ENCODE data around the gene SH3PXD2A. TPM values are rescaled to one million over a fixed set of nuclear protein-coding genes. Genes with fewer than 3 reads are reported as not detected.

The SH3PXD2A gene
- total RNA-seq, 4 donors from 2014 or later, result 6.2 to 16.8 (median 11.4) TPM

DNA sequence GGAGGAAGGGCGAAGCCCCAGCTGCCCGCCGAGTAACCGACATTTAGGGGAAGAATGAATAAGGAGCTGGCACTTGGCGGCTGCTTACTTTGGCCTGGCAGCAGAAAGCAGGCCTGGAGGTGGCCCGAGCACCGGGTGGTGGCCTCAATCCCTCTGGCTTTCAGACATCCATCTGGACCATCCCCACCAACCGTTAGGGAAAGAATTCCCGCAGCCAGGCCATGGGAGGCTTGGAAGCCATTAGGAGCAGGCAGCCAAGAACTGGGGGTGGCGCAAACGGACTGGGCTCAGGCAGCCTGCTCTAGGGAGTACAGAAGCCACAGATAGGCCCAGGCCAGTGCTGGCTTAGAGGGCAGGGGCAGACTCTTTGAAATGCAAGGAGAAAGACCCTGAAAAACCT, 229.2 kb downstream of the SH3PXD2A start:
- intact Hi-C loops (cut with DNase I; ENCODE audit: low total_unique reads), result no loop called here

DNA sequence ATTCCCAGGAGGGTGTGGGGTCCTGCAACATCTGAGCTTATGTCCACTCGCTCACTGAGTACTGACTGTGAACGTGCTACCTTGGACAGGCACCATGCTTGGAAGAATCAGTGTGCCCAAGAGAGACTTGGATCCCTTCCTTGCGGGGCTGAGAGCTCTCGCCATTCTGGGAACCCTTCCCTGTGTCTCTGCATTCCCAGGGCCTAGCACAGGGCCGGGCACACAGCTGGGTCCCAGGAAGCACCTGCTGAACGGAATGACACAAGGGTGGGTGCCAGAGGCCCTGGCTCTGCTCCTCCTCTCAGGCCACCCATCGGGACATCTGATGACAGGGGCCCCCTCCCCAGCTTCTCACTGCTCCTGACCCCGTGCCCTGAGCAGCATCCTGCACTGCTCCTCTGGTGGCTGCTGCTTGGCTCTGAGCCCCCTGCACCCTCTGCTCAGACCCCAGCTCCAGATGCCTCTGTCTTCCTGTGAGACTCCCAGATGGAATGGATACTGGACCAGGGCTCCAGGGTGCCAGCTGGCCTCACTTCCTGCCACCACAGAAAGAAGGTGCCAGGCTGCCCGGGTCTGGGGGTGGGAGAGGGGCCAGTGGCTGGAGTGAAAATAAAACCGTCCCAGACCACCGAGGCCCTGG, 232.3 kb downstream of the SH3PXD2A start:
- no peaks in the 10 kb centered on the region for H3K9me3 ChIP-seq
- TF ChIP-seq POLR2A (IDR thresholded peaks at IDR 0.05), result no peak
- TF ChIP-seq, protein P1, sequence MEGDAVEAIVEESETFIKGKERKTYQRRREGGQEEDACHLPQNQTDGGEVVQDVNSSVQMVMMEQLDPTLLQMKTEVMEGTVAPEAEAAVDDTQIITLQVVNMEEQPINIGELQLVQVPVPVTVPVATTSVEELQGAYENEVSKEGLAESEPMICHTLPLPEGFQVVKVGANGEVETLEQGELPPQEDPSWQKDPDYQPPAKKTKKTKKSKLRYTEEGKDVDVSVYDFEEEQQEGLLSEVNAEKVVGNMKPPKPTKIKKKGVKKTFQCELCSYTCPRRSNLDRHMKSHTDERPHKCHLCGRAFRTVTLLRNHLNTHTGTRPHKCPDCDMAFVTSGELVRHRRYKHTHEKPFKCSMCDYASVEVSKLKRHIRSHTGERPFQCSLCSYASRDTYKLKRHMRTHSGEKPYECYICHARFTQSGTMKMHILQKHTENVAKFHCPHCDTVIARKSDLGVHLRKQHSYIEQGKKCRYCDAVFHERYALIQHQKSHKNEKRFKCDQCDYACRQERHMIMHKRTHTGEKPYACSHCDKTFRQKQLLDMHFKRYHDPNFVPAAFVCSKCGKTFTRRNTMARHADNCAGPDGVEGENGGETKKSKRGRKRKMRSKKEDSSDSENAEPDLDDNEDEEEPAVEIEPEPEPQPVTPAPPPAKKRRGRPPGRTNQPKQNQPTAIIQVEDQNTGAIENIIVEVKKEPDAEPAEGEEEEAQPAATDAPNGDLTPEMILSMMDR (IDR thresholded peaks at IDR 0.05 in 4 of 5, conservative IDR thresholded peaks at IDR 0.05 in 1 of 5), result no peak
- ATAC-seq, result no peak
- in situ Hi-C loops (cut with MboI; ENCODE audit: low sequenced_read_pairs in 4 of 4), result no loop called here
- no peak for DNase-seq
- no peaks in the 10 kb centered on the region for H3K27me3 ChIP-seq
- intact Hi-C loops (cut with DNase I; ENCODE audit: low total_unique reads), result no loop called here
- H3K4me1 ChIP-seq, result peaks cover 28 to 33% of the 10 kb centered on the region in 2 donors
- H3K4me3 ChIP-seq, result no peak overlapping the region
- H3K36me3 ChIP-seq, result peaks cover 0 to 10% of the 10 kb centered on the region in 2 donors
- H3K27ac ChIP-seq, result no peak overlapping the region

More for the DNA sequence above, 229.2 kb downstream of the SH3PXD2A start:
- no peak overlapping the region for H3K4me3 ChIP-seq
- no peak for DNase-seq
- peaks cover 3 to 4% of the 10 kb centered on the region in 2 donors for H3K4me1 ChIP-seq
- ATAC-seq, result no peak
- in situ Hi-C loops (cut with MboI; ENCODE audit: low sequenced_read_pairs in 4 of 4), result no loop called here
- peaks cover 0 to 10% of the 10 kb centered on the region in 2 donors for H3K36me3 ChIP-seq
- no peaks in the 10 kb centered on the region for H3K9me3 ChIP-seq
- TF ChIP-seq POLR2A (IDR thresholded peaks at IDR 0.05), result no peak
- TF ChIP-seq, protein P1 (IDR thresholded peaks at IDR 0.05 in 4 of 5, conservative IDR thresholded peaks at IDR 0.05 in 1 of 5), result no peak
- H3K27ac ChIP-seq, result no peak overlapping the region
- H3K27me3 ChIP-seq, result no peaks in the 10 kb centered on the region

DNA sequence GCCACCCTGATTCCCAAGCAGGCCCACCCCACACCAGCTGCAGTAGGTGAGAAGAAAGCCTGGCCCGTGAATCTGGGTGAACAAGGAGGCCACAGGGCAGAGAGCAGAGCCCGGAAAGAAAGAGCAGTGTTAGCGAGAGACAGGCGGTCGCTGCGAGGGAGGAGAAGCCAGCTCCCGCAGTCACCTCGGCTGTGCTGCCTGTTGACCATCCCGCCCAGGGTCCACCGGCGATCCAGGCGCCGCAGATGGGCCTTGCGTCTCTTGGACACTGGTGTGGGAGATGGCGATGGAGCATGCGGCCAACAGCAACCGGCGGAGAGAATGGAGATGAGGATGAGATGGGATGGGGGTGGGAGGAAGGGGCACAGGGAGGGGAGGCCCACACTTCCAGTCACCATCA, 233.1 kb downstream of the SH3PXD2A start:
- in situ Hi-C loops (cut with MboI; ENCODE audit: low sequenced_read_pairs in 4 of 4), result no loop called here
- Histone ChIP-seq H3K9me3 (no peaks in the 10 kb centered on the region), H3K36me3 (peaks cover 0 to 10% of the 10 kb centered on the region in 2 donors)

DNA sequence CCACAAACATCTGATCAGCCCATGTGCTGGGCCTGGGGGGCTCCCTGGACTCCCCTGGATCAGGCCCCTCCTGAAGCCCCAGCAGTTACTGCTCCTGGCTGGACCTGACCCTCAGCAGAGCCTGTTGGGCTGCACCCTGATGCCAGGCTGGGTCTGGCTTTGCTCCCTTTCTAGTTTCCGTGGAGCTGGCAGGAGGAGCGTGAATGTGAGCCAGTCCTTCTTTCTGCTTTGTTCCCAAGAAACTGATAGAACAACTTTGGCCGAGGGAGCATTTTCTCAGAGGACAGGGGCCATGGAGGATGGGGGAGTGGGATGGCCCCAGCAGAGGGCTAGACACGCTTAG, 233.6 kb downstream of the SH3PXD2A start:
- H3K9me3 ChIP-seq, result no peaks in the 10 kb centered on the region
- intact Hi-C loops (cut with DNase I; ENCODE audit: low total_unique reads), result no loop called here
- H3K4me1 ChIP-seq, result peaks cover 41 to 46% of the 10 kb centered on the region in 2 donors
- H3K27ac ChIP-seq, result no peak overlapping the region
- in situ Hi-C loops (cut with MboI; ENCODE audit: low sequenced_read_pairs in 4 of 4), result no loop called here
- H3K36me3 ChIP-seq, result peaks cover 0 to 6% of the 10 kb centered on the region in 2 donors
- no peaks in the 10 kb centered on the region for H3K27me3 ChIP-seq
- DNase-seq, result no peak
- TF ChIP-seq, protein P1 (IDR thresholded peaks at IDR 0.05 in 4 of 5, conservative IDR thresholded peaks at IDR 0.05 in 1 of 5), result no peak
- TF ChIP-seq POLR2A (IDR thresholded peaks at IDR 0.05), result no peak
- H3K4me3 ChIP-seq, result no peak overlapping the region
- no peak for ATAC-seq

More for the DNA sequence above, 233.1 kb downstream of the SH3PXD2A start:
- no peak for DNase-seq
- H3K27ac ChIP-seq, result no peak overlapping the region
- H3K27me3 ChIP-seq, result no peaks in the 10 kb centered on the region
- TF ChIP-seq, protein P1 (IDR thresholded peaks at IDR 0.05 in 4 of 5, conservative IDR thresholded peaks at IDR 0.05 in 1 of 5), result no peak
- TF ChIP-seq POLR2A (IDR thresholded peaks at IDR 0.05), result no peak
- intact Hi-C loops (cut with DNase I; ENCODE audit: low total_unique reads), result no loop called here
- ATAC-seq, result no peak
- H3K4me3 ChIP-seq, result no peak overlapping the region
- H3K4me1 ChIP-seq, result peaks cover 36 to 41% of the 10 kb centered on the region in 2 donors

All from gastrocnemius medialis (tissue), 4 donors.